Measurements from ENCODE around the gene SHMT2.

Gene SHMT2

DNA sequence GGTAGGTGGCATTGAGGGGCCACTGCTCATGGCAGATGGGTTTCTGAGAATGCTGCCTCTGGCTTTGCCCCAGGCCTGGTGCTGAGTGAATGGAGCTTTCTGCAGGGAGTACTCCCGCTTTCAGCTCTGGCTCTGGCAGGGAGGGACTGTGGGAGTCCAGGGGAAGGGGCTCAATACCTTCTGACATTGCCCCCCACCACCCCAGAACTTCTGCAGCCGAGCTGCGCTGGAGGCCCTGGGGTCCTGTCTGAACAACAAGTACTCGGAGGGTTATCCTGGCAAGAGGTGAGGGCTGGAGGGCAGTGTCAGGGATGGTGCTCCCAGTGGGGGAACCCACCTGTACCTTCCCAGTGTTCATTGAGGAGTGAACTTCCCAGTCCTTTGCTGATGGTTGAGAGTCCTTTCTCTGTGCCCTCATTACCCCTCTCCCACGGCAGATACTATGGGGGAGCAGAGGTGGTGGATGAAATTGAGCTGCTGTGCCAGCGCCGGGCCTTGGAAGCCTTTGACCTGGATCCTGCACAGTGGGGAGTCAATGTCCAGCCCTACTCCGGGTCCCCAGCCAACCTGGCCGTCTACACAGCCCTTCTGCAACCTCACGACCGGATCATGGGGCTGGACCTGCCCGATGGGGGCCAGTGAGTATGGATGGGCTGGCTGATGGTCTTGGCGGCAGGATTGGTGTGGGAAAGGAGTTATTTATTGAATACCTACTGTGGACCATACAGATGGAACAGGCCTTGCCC, 1.9 kb downstream of the SHMT2 start:
- POLR2A ChIA-PET, result interaction anchor here (1.4 to 3.4 kb wide), 5 partner anchors 8 to 227 kb away, joined by 4 to 74 read pairs (median 7); no protein-coding TSS in a partner anchor
- CTCF ChIA-PET, result interaction anchor here (1.2 to 13.3 kb wide), 4 partner anchors 12 to 221 kb away, joined by 4 to 425 read pairs (median 155); partner anchors contain the start of gene NXPH4
- H3K4me3 ChIP-seq (ENCODE audit: low read depth, low read length), result peak overlapping the region; percentile 93
- no peak for DNase-seq (ENCODE audit: low read depth, low spot score)
- TF ChIP-seq, protein P1, sequence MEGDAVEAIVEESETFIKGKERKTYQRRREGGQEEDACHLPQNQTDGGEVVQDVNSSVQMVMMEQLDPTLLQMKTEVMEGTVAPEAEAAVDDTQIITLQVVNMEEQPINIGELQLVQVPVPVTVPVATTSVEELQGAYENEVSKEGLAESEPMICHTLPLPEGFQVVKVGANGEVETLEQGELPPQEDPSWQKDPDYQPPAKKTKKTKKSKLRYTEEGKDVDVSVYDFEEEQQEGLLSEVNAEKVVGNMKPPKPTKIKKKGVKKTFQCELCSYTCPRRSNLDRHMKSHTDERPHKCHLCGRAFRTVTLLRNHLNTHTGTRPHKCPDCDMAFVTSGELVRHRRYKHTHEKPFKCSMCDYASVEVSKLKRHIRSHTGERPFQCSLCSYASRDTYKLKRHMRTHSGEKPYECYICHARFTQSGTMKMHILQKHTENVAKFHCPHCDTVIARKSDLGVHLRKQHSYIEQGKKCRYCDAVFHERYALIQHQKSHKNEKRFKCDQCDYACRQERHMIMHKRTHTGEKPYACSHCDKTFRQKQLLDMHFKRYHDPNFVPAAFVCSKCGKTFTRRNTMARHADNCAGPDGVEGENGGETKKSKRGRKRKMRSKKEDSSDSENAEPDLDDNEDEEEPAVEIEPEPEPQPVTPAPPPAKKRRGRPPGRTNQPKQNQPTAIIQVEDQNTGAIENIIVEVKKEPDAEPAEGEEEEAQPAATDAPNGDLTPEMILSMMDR (IDR thresholded peaks at IDR 0.05; ENCODE audit: insufficient read depth, low read length, missing control alignments), result no peak

DNA sequence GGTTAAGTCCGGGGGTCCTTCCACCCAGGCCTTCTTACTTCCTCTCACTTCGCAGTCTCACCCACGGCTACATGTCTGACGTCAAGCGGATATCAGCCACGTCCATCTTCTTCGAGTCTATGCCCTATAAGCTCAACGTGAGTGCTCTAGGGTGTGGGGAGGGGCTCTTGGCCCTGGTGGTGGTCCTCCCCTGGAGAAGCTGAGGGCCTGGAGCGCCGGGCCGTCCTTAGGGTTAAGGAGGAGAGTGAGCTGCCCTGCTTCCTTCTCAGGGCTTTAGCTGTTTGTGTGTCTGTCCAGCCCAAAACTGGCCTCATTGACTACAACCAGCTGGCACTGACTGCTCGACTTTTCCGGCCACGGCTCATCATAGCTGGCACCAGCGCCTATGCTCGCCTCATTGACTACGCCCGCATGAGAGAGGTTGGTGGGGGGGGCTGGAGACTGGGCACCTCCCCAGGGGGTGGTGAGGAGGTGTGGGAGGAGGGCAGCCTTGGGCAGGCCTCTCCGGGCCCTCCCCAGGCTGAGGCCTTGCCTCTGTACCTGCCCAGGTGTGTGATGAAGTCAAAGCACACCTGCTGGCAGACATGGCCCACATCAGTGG, 2.7 kb downstream of the SHMT2 start:
- H3K4me3 ChIP-seq (ENCODE audit: low read depth, low read length), result peak overlapping the region; percentile 2
- CTCF ChIA-PET, result interaction anchor here (1.2 to 13.3 kb wide), 5 partner anchors 9 to 220 kb away, joined by 4 to 425 read pairs (median 20); partner anchors contain the start of gene NXPH4
- POLR2A ChIA-PET, result interaction anchor here (1.0 to 3.4 kb wide), 2 partner anchors 7 to 9 kb away, joined by 3 to 74 read pairs; no protein-coding TSS in a partner anchor
- DNase-seq (ENCODE audit: low read depth, low spot score), result no peak
- TF ChIP-seq, protein P1 (IDR thresholded peaks at IDR 0.05; ENCODE audit: insufficient read depth, low read length, missing control alignments), result no peak

DNA sequence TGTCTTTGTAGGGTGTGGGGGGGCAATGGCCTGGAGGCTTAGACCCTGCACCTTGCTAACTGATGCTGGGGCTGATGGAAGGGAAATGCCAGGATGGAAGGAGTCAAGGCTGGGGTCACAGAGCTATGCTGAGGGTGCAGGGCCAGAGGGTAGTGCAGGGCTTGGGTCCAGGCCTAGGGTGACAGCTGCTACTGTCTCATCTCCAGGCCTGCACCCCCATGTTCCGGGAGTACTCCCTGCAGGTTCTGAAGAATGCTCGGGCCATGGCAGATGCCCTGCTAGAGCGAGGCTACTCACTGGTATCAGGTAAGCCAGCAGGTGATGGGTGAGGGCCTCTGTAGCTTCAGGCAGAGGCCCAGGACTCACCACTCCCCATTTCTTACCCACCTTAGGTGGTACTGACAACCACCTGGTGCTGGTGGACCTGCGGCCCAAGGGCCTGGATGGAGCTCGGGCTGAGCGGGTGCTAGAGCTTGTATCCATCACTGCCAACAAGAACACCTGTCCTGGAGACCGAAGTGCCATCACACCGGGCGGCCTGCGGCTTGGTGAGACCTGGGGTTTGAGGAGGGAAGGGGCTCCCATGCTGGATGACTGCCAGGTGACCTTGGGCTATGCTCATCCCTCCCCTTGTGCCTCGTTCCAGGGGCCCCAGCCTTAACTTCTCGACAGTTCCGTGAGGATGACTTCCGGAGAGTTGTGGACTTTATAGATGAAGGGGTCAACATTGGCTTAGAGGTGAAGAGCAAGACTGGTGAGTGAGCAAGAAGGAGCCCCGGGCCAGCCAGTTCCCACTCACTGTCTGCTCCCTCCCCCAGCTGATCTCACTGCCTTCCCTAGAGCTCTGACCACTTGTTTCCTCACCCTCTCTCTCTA, 4.1 kb downstream of the SHMT2 start:
- DNase-seq (ENCODE audit: low read depth, low spot score), result no peak
- H3K4me3 ChIP-seq (ENCODE audit: low read depth, low read length), result no peak overlapping the region
- ChIA-PET POLR2A (interaction anchor here (0.5 to 0.7 kb wide), 2 partner anchors 15 to 32 kb away, joined by 3 read pairs; no protein-coding TSS in a partner anchor), CTCF (interaction anchor here (1.6 to 13.3 kb wide), 4 partner anchors 10 to 219 kb away, joined by 3 to 425 read pairs (median 148); partner anchors contain the start of gene NXPH4)
- TF ChIP-seq, protein P1 (IDR thresholded peaks at IDR 0.05; ENCODE audit: insufficient read depth, low read length, missing control alignments), result no peak

DNA sequence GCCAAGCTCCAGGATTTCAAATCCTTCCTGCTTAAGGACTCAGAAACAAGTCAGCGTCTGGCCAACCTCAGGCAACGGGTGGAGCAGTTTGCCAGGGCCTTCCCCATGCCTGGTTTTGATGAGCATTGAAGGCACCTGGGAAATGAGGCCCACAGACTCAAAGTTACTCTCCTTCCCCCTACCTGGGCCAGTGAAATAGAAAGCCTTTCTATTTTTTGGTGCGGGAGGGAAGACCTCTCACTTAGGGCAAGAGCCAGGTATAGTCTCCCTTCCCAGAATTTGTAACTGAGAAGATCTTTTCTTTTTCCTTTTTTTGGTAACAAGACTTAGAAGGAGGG, 4.7 kb downstream of the SHMT2 start:
- TF ChIP-seq, protein P1 (IDR thresholded peaks at IDR 0.05; ENCODE audit: insufficient read depth, low read length, missing control alignments), result no peak
- CTCF ChIA-PET, result interaction anchor here (1.6 to 13.3 kb wide), 4 partner anchors 9 to 218 kb away, joined by 3 to 425 read pairs (median 148); partner anchors contain the start of gene NXPH4
- H3K4me3 ChIP-seq (ENCODE audit: low read depth, low read length), result no peak overlapping the region
- POLR2A ChIA-PET, result interaction anchor here (0.5 to 0.7 kb wide), 2 partner anchors 16 to 33 kb away, joined by 3 read pairs; no protein-coding TSS in a partner anchor
- no peak for DNase-seq (ENCODE audit: low read depth, low spot score)

DNA sequence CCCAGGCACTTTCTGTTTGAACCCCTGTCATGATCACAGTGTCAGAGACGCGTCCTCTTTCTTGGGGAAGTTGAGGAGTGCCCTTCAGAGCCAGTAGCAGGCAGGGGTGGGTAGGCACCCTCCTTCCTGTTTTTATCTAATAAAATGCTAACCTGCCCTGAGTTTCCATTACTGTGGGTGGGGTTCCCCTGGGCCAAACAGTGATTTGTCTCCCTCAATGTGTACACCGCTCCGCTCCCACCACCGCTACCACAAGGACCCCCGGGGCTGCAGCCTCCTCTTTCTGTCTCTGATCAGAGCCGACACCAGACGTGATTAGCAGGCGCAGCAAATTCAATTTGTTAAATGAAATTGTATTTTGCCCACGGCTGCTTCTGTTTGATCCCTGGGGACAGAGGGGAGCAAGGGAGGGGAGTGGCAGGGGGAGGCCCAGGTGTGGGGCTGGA, 5.1 kb downstream of the SHMT2 start:
- ChIA-PET POLR2A (interaction anchor here (0.5 kb wide), 1 partner anchor 16 kb away, joined by 3 read pairs; no protein-coding TSS in a partner anchor), CTCF (interaction anchor here (1.6 to 12.6 kb wide), 2 partner anchors 19 to 218 kb away, joined by 3 to 290 read pairs; partner anchors contain the start of gene NXPH4)
- TF ChIP-seq, protein P1 (IDR thresholded peaks at IDR 0.05; ENCODE audit: insufficient read depth, low read length, missing control alignments), result no peak
- DNase-seq (ENCODE audit: low read depth, low spot score), result no peak
- no peak overlapping the region for H3K4me3 ChIP-seq (ENCODE audit: low read depth, low read length)

Measured in AG04449 (cell line).